Activated CD4-positive, alpha-beta T cell treated with anti-CD3 and anti-CD28 coated beads, Interleukin-2, amount 50 U/mL, for 1 hour (primary cell): ENCODE results near the gene TNFAIP8L1.
"Not testable (repeated sequence)": the region's sequence is repeated elsewhere in the genome, so short reads cannot be mapped to it uniquely, and the experiment has no call there.

Source experiments
- DNase-seq: peaks from one replicate; pipeline ENCODE4 v3.0.0-alpha.2; 2020

The TNFAIP8L1 gene

GRCh38 chr19:4638828-4639530 lies at the start of gene TNFAIP8L1:
TNFAIP8L1 (plus strand) TSS chr19:4639516; CDS start chr19:4651870, 12,354 bp downstream.
- DNase-seq: peak; percentile 99

GRCh38 chr19:4589579-4590410 lies 49.5 kb upstream of the TNFAIP8L1 start:
- no peak for DNase-seq

- DNase-seq: no peak
These were observed 48.8 kb upstream of the TNFAIP8L1 start for GRCh38 chr19:4590559-4590958.

GRCh38 chr19:4591320-4591719 lies 48.0 kb upstream of the TNFAIP8L1 start:
- no peak for DNase-seq

GRCh38 chr19:4592445-4592844 lies 46.9 kb upstream of the TNFAIP8L1 start:
- no peak for DNase-seq

GRCh38 chr19:4593409-4593851 lies 45.9 kb upstream of the TNFAIP8L1 start:
- no peak for DNase-seq

- DNase-seq: no peak
These were observed 45.1 kb upstream of the TNFAIP8L1 start for GRCh38 chr19:4594201-4594600.

- DNase-seq: not testable (repeated sequence)
These were observed 44.2 kb upstream of the TNFAIP8L1 start for GRCh38 chr19:4595158-4595557.

GRCh38 chr19:4596033-4596904 lies 43.0 kb upstream of the TNFAIP8L1 start:
- no peak for DNase-seq

- no peak for DNase-seq
These were observed 41.9 kb upstream of the TNFAIP8L1 start for GRCh38 chr19:4597278-4597974.

- peak; percentile 45 for DNase-seq
These were observed 41.2 kb upstream of the TNFAIP8L1 start for GRCh38 chr19:4597975-4598671.

- DNase-seq: no peak
These were observed 40.6 kb upstream of the TNFAIP8L1 start for GRCh38 chr19:4598712-4599111.

- no peak for DNase-seq
These were observed 39.2 kb upstream of the TNFAIP8L1 start for GRCh38 chr19:4600082-4600481.

- DNase-seq: no peak
These were observed 38.4 kb upstream of the TNFAIP8L1 start for GRCh38 chr19:4600893-4601292.

- no peak for DNase-seq
These were observed 37.0 kb upstream of the TNFAIP8L1 start for GRCh38 chr19:4602173-4602788.

GRCh38 chr19:4602915-4603314 lies 36.4 kb upstream of the TNFAIP8L1 start:
- no peak for DNase-seq

- no peak for DNase-seq
These were observed 34.4 kb upstream of the TNFAIP8L1 start for GRCh38 chr19:4604912-4605311.

GRCh38 chr19:4606181-4606580 lies 33.1 kb upstream of the TNFAIP8L1 start:
- no peak for DNase-seq

- no peak for DNase-seq
These were observed 32.2 kb upstream of the TNFAIP8L1 start for GRCh38 chr19:4606921-4607678.

- DNase-seq: no peak
These were observed 29.3 kb upstream of the TNFAIP8L1 start for GRCh38 chr19:4609878-4610511.
